NCI-H2107 treated with DMSO at 0.1 percent for 48 hours (cell line): Measurements from ENCODE around the gene H2AZ2.
"Not testable (repeated sequence)": the region's sequence is repeated elsewhere in the genome, so short reads cannot be mapped to it uniquely, and the experiment has no call there.

ENCODE experiments used
- DNase-seq: peaks from one replicate; lab custom pipeline; 2025; ENCODE audit not compliant: unreplicated experiment; lab: John Stamatoyannopoulos, UW

The H2AZ2 gene

DNA sequence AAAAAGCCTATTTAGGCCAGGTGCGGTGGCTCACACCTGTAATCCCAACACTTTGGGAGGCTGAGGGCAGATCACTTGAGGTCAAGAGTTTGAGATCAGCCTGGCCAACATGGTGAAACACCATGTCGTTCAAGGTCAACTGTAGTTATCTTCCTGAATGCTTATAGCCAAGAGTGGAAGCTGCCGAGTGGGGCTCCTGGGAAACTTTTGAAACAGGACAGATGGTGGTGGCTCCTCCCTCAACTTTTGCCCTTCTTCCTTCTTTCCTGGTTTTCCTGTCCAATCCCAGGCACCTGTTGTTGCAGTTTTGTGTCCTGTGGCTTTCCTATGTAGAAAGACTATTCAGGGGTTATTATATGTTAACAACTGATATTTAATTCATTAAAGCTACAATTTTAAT, 60.1 kb downstream of the H2AZ2 start:
- no peak for DNase-seq

DNA sequence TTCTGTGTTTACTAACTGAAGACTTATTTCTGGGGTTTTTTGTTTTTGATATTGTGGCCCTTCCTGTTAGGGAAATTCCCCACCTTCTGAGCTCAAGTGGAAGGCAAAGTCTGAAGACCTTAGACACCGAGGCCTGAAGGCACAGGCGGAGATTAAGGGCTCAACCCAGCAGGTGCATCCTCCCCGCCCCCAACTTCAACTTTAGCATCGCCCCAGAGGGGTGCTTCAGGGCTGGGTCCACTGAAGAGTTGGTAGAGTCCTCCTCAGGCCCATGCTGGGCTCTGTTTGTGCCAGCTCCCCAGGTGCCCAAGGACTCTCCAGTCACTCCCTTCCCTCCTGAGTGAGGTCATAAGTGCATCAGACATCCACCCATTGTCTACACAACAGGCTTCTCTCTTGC, 60.8 kb downstream of the H2AZ2 start:
- DNase-seq = no peak

DNA sequence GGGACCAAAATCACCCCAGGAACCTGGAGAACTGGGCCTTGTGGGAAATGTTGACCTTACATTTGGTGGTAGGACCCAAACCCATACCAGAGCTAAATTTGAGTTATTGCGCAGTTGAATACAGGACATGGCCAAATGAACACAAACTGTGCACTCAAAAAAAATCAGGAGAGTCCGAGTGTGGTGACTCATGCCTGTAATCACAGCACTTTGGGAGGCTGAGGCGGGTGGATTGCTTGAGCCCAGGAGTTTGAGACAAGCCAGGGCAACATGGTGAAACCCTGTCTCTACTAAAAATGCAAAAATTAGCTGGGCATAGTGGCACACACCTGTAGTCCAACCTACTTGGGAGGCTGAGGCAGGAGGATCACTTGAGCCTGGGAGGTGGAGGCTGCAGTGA, 62.7 kb downstream of the H2AZ2 start:
- DNase-seq = not testable (repeated sequence)

GRCh38 chr7:44784364-44784763, 63.5 kb downstream of the H2AZ2 start:
- no peak for DNase-seq

GRCh38 chr7:44783407-44783806, 64.5 kb downstream of the H2AZ2 start:
- DNase-seq = no peak

GRCh38 chr7:44782460-44782859, 65.4 kb downstream of the H2AZ2 start:
- no peak for DNase-seq
